SJSA1 (cell line): Measurements from ENCODE around the gene HARS1. TPM values are rescaled to one million over a fixed set of nuclear protein-coding genes. Genes with fewer than 3 reads are reported as not detected.
A peak's percentile ranks its signal among the peaks of the same experiment; 100 is the strongest.
"Not testable (repeated sequence)": the region's sequence is repeated elsewhere in the genome, so short reads cannot be mapped to it uniquely, and the experiment has no call there.

ENCODE experiments used
- DNase-seq, 2 experiments: peaks; one replicate each; pipeline ENCODE4 v3.0.0-alpha.2; 2015 to 2020; ENCODE audit warnings: low spot score in 2 of 2, low read depth in 1 of 2
- H3K27ac ChIP-seq: fragments of 250-450 bp; sonication (Bioruptor Pico); 2 replicates; pipeline ENCODE4 v1.5.1; 2020; ENCODE audit warnings: mild to moderate bottlenecking, moderate library complexity
- H3K27me3 ChIP-seq: fragments of 250-450 bp; sonication (Bioruptor Pico); replicated peaks from 2 replicates; pipeline ENCODE4 v1.5.1; 2020; ENCODE audit warnings: mild to moderate bottlenecking, moderate library complexity
- H3K36me3 ChIP-seq: fragments of 250-450 bp; sonication (Bioruptor Pico); 2 replicates; pipeline ENCODE4 v1.5.1; 2020; ENCODE audit warnings: mild to moderate bottlenecking
- H3K4me1 ChIP-seq: fragments of 250-450 bp; sonication (Bioruptor Pico); replicated peaks from 2 replicates; pipeline ENCODE4 v1.6.1; 2021; ENCODE audit warnings: mild to moderate bottlenecking
- H3K4me3 ChIP-seq: fragments of 250-450 bp; sonication (Bioruptor Pico); 2 replicates; pipeline ENCODE4 v1.5.1; 2020; ENCODE audit warnings: mild to moderate bottlenecking
- H3K9me3 ChIP-seq: fragments of 250-450 bp; sonication (Bioruptor Pico); replicated peaks from 2 replicates; pipeline ENCODE4 v1.5.1; 2020; ENCODE audit warnings: mild to moderate bottlenecking
- total RNA-seq: library from RNA; depleted of rRNA; stranded (reverse); fragments of >200 nt; shearing (Covaris generic); gene quantifications from 2 replicates; pipeline ENCODE4 v1.2.3, GENCODE V29; 2014

Gene HARS1
- total RNA-seq, 1 experiment from 2014 or later = 135 TPM

- DNase-seq = no peak
- Histone ChIP-seq H3K27ac (no peak overlapping the region), H3K4me3 (no peak overlapping the region), H3K36me3 (peaks cover 2% of the 10 kb centered on the region), H3K9me3 (no peaks in the 10 kb centered on the region), H3K27me3 (no peaks in the 10 kb centered on the region), H3K4me1 (peaks cover 25% of the 10 kb centered on the region)
These were observed 55.6 kb downstream of the HARS1 start for GRCh38 chr5:140635291-140636257.

GRCh38 chr5:140634103-140634502 lies 57.1 kb downstream of the HARS1 start:
- Histone ChIP-seq H3K36me3 (no peaks in the 10 kb centered on the region), H3K9me3 (no peaks in the 10 kb centered on the region), H3K4me3 (no peak overlapping the region), H3K27ac (no peak overlapping the region), H3K27me3 (no peaks in the 10 kb centered on the region), H3K4me1 (peaks cover 18% of the 10 kb centered on the region)
- no peak for DNase-seq

DNA sequence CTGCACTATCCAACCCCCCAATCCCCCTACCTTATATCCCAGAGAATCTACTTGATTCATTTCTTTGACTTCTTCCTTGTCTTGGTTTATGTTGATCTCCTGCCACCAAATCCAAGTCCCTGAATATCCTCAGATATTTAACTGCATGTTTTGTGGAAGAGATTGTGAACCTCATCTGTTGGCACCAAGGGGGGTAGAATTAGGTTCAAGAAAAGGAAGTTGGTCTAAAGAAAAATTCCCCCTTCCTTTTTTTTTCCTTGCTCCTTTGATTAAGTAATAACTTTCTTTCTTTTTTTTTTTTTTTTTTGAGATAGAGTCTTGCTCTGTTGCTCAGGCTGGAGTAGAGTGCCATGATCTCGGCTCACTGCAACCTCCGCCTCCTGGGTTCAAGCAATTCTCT lies 57.7 kb downstream of the HARS1 start:
- Histone ChIP-seq H3K9me3 (no peaks in the 10 kb centered on the region), H3K36me3 (no peaks in the 10 kb centered on the region), H3K27ac (no peak overlapping the region), H3K27me3 (no peaks in the 10 kb centered on the region), H3K4me3 (no peak overlapping the region), H3K4me1 (peaks cover 17% of the 10 kb centered on the region)
- no peak for DNase-seq

DNA sequence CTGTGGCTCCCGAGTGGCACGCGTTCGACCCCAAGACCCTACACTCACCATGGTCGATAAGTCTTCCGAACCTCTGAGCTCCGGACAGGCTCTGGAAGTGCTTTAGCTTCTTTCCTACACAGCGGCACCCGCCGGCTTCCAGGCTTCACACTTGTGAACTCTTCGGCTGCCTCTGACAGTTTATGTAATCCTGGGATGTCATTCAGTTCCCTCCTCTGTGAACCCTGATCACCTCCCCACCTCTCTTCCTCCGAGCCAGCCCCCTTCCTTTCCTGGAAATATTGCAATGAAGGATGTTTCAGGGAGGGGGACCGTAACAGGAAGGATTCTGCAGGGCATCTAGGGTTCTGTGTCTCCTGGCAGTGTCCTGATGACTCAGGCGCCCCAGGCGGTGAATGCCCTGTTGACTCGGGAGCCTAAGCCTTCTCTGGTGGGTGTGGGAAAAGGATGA lies 58.1 kb downstream of the HARS1 start, which contains the start of gene CD14:
Gene CD14 (minus strand): TSS at position 155 of the 451 bp plus-strand sequence. CDS start 104 bp downstream, at position 51.
- no peak within 1 kb of the TSS for H3K27ac ChIP-seq
- H3K4me1 ChIP-seq = peaks cover 20% of the 10 kb centered on the region
- peak within 1 kb of the TSS; percentile 20 for H3K4me3 ChIP-seq
- peak; percentile 79 to 84 for DNase-seq
- no peaks in the 10 kb centered on the region for H3K27me3 ChIP-seq
- no peaks in the 10 kb centered on the region for H3K9me3 ChIP-seq
- no peaks in the 10 kb centered on the region for H3K36me3 ChIP-seq

- no peak for DNase-seq
These were observed 58.7 kb downstream of the HARS1 start for GRCh38 chr5:140632366-140633020.

DNA sequence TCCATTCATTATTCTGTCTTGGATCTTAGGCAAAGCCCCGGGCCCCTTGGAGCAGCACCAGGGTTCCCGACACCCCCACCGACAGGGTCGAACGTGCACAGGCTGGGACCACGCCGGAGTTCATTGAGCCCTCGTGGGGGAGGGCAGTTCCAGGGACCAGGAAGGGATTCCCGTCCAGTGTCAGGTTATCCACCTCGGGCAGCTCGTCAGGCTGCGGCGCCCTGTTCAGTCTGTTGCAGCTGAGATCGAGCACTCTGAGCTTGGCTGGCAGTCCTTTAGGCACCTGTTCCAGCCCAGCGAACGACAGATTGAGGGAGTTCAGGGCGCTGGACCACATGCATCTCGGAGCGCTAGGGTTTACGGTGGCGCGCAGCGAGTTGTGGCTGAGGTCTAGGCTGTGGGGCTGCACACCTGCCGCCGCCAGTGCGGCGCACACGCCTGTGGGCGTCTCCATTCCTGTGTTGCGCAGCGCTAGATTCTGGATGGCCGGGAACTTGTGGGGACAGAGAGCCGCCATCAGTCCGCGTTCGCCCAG lies 59.3 kb downstream of the HARS1 start:
- H3K4me3 ChIP-seq = no peak overlapping the region
- H3K27me3 ChIP-seq = no peaks in the 10 kb centered on the region
- 0 out of 2 replicates have a peak, but pooled peaks cover 2% of the 10 kb centered on the region for H3K9me3 ChIP-seq
- H3K27ac ChIP-seq = no peak overlapping the region
- H3K36me3 ChIP-seq = no peaks in the 10 kb centered on the region
- DNase-seq = no peak
- peaks cover 20% of the 10 kb centered on the region for H3K4me1 ChIP-seq

More at GRCh38 chr5:140632366-140633020, 58.7 kb downstream of the HARS1 start:
- Histone ChIP-seq H3K9me3 (no peaks in the 10 kb centered on the region), H3K36me3 (no peaks in the 10 kb centered on the region), H3K27me3 (no peaks in the 10 kb centered on the region), H3K27ac (no peak overlapping the region), H3K4me3 (peak overlapping the region; percentile 20), H3K4me1 (peaks cover 20% of the 10 kb centered on the region)

DNA sequence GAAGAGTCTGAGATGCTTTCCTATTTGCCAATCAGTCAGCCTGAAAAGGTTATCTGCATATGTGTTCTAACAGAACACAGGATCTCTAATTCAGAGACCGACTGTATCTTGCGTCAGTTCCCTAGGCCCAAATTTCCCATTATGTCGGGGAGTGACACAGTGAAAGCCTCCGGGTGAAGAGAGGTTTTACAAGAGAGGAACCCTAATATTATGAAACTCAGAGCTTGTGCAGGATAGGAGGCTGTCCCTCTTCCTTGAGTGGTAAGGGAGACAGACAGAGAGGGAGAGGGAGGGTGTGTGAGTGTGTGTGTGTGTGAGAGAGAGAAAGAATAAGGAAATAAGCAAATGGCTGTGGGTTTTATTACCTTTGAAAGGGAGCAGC lies 60.1 kb downstream of the HARS1 start:
- Histone ChIP-seq H3K9me3 (0 out of 2 replicates have a peak, but pooled peaks cover 2% of the 10 kb centered on the region), H3K4me1 (peaks cover 20% of the 10 kb centered on the region), H3K27me3 (no peaks in the 10 kb centered on the region), H3K4me3 (no peak overlapping the region), H3K36me3 (no peaks in the 10 kb centered on the region), H3K27ac (no peak overlapping the region)
- DNase-seq = no peak

DNA sequence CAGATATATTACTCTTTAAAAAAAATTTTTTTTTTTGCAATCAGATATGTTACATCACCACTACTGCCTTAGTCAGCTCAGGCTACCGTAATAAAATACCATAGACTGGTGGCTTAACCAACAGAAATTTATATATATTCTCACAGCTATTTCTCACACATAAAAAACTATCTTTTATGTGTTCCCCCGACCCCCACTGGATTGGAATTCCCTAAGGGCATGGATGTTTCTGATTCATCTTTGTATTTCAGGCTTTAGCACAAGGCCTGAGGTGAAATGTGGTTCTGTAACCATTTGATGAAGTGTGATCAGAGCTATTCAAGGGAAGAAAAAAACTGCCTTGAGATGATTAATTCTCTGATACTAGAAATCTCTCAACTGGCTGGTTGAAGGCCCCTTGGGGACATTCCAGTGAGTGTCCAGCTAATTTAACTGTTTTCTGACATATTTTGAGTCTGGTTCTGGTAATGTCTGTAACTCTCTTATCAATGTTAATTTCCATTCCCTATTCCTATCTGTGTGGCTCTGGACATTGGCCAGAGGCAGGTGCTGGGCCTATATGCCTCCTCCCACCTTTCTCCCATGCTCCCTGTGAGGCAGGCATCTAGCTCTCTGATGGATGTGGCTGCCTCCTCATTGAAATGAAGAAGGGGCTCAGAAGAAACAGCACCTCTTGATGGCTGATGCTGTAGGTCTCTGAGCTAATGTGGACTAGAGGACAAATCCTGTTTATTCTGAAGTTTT lies 60.7 kb downstream of the HARS1 start:
- H3K4me3 ChIP-seq = no peak overlapping the region
- H3K27ac ChIP-seq = no peak overlapping the region
- peaks cover 20% of the 10 kb centered on the region for H3K4me1 ChIP-seq
- DNase-seq = no peak
- H3K36me3 ChIP-seq = no peaks in the 10 kb centered on the region
- H3K9me3 ChIP-seq = 0 out of 2 replicates have a peak, but pooled peaks cover 2% of the 10 kb centered on the region
- H3K27me3 ChIP-seq = no peaks in the 10 kb centered on the region

GRCh38 chr5:140628711-140629110 lies 62.5 kb downstream of the HARS1 start:
- H3K9me3 ChIP-seq = 0 out of 2 replicates have a peak, but pooled peaks cover 2% of the 10 kb centered on the region
- no peak overlapping the region for H3K4me3 ChIP-seq
- H3K36me3 ChIP-seq = no peaks in the 10 kb centered on the region
- H3K4me1 ChIP-seq = peaks cover 34% of the 10 kb centered on the region
- peak overlapping the region; percentile 54 for H3K27ac ChIP-seq
- peak in 1 of 2 experiments; percentile 23 for DNase-seq
- no peaks in the 10 kb centered on the region for H3K27me3 ChIP-seq

DNA sequence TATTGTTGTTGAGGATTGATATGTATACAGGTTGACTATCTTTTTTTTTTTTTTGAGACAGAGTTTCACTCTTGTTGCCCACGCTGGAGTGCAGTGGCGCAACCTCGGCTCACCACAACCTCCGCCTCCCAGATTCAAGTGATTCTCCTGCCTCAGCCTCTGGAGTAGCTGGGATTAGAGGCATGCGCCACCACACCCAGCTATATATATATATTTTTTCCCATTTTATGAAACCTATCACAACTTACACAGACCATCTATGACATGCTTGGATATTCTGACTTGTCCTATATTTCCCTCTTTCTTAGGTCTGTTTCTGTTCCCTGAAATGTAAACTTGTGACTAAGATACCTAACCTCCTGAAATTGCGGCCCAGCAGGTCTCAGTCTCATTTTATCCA lies 63.2 kb downstream of the HARS1 start:
- DNase-seq = peak in 1 of 2 experiments; percentile 8
- H3K27me3 ChIP-seq = no peaks in the 10 kb centered on the region

GRCh38 chr5:140624886-140625285 lies 66.3 kb downstream of the HARS1 start:
- DNase-seq = peak in 1 of 2 experiments; percentile 38
- H3K27me3 ChIP-seq, H3K36me3 ChIP-seq, H3K27ac ChIP-seq, H3K4me3 ChIP-seq, H3K9me3 ChIP-seq: not testable (repeated sequence)
- H3K4me1 ChIP-seq = peaks cover 22% of the 10 kb centered on the region

More for the DNA sequence above, 63.2 kb downstream of the HARS1 start:
- H3K36me3 ChIP-seq = no peaks in the 10 kb centered on the region
- H3K9me3 ChIP-seq = 0 out of 2 replicates have a peak, but pooled peaks cover 2% of the 10 kb centered on the region
- H3K4me1 ChIP-seq = peaks cover 28% of the 10 kb centered on the region
- H3K4me3 ChIP-seq = no peak overlapping the region
- H3K27ac ChIP-seq = peak overlapping the region; percentile 54; the same call in 1 of the 2 replicates
